Nephron (organoid): Measurements from ENCODE around the gene ADGRD1.

Experiments used
- H3K27ac Mint-ChIP-seq, 3 experiments: 2 replicates each; pipeline ENCODE4 v1.8.0; 2020; ENCODE audit warnings: mixed read lengths in 3 of 3, mild to moderate bottlenecking in 2 of 3, moderate library complexity in 1 of 3
- H3K27me3 Mint-ChIP-seq: 2 replicates; pipeline ENCODE4 v1.8.0; 2021; ENCODE audit warnings: low read depth, mild to moderate bottlenecking, moderate library complexity, mixed read lengths
- H3K36me3 Mint-ChIP-seq: 2 replicates; pipeline ENCODE4 v1.8.0; 2020; ENCODE audit warnings: low read depth, mixed read lengths
- H3K4me1 Mint-ChIP-seq: 2 replicates; pipeline ENCODE4 v1.8.0; 2020; ENCODE audit warnings: mixed read lengths
- H3K4me3 Mint-ChIP-seq, 3 experiments: 2 replicates each; pipeline ENCODE4 v1.8.0; 2020; ENCODE audit warnings: mild to moderate bottlenecking in 3 of 3, mixed read lengths in 3 of 3, moderate library complexity in 2 of 3
- H3K9me3 Mint-ChIP-seq: 2 replicates; pipeline ENCODE4 v1.8.0; 2020; ENCODE audit warnings: mixed read lengths
- TF ChIP-seq, protein P1 (sequence below), 3 experiments: fragments of 200-600 bp; sonication (generic); IDR thresholded peaks; one replicate each; pipeline ENCODE4 v1.5.0; 2021; ENCODE audit warnings: antibody characterized with exemption in 3 of 3; ENCODE audit not compliant: unreplicated experiment in 3 of 3

Gene ADGRD1

DNA sequence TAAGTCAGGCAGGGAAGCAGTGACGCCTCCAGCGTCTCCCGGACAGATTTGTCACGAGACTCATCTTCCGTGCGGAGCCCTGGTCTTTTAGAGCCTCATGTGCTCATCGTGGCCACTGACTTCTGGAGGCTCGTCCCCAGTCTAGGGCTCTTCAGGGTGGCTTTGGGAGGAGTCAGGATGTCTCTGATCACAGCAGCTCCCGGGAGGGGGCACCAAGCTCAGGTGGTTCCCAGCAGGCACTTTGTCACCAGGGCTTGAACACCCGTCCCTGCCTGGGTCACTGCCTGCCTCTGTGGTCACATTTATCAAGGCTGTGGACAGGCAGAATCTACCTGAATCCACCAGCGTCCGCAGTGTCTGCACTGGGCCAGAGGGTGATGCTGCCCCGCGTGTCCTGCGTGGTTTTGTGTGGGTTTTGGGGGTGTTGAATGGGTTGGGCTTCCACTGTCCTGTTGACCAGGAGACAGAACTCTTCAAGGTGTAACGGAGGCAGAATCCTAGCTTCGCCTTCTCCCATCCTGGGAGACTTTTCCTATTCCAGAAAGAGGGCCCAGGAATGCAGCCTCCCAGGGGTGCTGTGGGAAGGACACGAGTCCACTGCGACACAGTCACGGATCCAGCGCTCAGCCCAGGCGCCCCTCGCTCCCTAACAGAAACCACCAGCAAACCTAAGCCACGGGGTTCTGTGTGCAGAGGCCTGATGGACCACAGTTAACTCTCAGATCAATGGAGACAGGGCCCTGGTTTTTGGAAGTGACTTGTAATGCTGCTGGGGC lies 132.3 kb downstream of the ADGRD1 start:
- H3K9me3 Mint-ChIP-seq = peaks cover 5% of the 10 kb centered on the region
- peaks cover 5% of the 10 kb centered on the region for H3K36me3 Mint-ChIP-seq
- H3K27ac Mint-ChIP-seq = no peak overlapping the region
- peaks cover 17% of the 10 kb centered on the region for H3K27me3 Mint-ChIP-seq
- H3K4me1 Mint-ChIP-seq = peaks cover 25% of the 10 kb centered on the region
- H3K4me3 Mint-ChIP-seq = no peak overlapping the region
- TF ChIP-seq, protein P1, sequence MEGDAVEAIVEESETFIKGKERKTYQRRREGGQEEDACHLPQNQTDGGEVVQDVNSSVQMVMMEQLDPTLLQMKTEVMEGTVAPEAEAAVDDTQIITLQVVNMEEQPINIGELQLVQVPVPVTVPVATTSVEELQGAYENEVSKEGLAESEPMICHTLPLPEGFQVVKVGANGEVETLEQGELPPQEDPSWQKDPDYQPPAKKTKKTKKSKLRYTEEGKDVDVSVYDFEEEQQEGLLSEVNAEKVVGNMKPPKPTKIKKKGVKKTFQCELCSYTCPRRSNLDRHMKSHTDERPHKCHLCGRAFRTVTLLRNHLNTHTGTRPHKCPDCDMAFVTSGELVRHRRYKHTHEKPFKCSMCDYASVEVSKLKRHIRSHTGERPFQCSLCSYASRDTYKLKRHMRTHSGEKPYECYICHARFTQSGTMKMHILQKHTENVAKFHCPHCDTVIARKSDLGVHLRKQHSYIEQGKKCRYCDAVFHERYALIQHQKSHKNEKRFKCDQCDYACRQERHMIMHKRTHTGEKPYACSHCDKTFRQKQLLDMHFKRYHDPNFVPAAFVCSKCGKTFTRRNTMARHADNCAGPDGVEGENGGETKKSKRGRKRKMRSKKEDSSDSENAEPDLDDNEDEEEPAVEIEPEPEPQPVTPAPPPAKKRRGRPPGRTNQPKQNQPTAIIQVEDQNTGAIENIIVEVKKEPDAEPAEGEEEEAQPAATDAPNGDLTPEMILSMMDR (IDR thresholded peaks at IDR 0.05; ENCODE audit: unreplicated experiment in 3 of 3) = no peak

DNA sequence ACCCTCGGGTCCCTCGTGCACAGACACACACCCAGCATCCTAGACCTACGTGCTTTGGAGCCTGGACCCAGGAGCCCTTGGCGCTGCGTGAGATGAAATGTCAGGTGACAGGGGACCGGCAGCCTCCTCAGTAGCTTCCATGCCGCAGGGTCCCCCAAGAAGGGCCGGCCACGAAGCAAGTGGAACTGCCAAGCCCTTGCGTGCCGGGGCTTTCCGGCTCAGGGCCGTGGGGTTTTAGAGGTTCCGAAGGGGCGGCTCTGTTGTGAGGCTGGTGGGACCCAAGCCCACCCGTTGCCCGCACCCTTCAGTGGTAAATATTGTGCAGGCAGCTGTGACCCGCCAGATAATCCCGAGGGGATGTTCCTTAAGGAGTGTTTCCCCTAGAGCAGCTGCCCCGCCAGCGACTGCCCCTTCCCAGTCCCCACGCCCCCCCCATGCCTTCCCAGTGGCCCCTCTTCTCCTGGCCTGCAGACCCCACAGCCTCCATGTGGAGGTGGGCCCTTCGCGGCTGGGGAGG lies 133.7 kb downstream of the ADGRD1 start:
- peaks cover 20% of the 10 kb centered on the region for H3K27me3 Mint-ChIP-seq

DNA sequence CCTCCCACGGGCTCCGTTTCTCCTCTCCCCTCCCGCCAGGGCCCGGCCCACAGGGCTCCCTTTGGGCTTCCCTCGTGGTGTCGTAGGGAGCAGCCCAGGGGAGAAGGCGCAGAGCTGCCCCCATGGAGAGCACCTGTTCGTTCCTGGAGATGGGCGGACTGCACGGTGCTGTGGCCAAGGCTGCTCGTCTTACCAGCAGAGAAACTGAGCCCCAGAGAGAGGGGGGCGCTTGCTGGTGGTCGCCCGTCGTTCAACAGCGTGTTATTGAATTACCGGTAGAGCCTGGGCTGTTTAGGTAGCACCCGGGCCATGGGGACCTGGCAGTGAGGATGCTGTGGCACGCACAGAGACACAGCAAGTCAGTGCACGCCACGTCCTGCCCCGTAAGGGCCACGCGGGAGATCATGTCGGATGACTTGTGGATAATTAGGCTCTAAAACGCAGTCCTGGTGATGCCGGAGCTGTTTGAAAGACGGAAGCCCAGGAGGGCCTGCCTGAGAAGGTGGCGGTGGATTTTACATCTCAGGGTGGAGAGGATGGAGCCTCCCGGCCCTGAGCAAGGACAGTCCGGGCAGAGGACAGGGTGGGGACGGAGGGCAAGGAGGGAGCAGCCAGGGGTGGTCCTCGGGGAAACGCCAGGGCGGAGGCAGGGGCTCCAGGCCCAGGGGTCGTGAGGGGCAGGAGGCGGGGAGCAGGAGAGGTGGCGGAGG lies 134.4 kb downstream of the ADGRD1 start:
- TF ChIP-seq, protein P1 (IDR thresholded peaks at IDR 0.05; ENCODE audit: unreplicated experiment in 3 of 3) = no peak
- no peak overlapping the region for H3K4me3 Mint-ChIP-seq
- peak overlapping the region in 1 of 3 experiments; percentile 47 for H3K27ac Mint-ChIP-seq
- no peaks in the 10 kb centered on the region for H3K36me3 Mint-ChIP-seq
- peaks cover 20% of the 10 kb centered on the region for H3K4me1 Mint-ChIP-seq
- H3K9me3 Mint-ChIP-seq = no peaks in the 10 kb centered on the region
- peaks cover 20% of the 10 kb centered on the region for H3K27me3 Mint-ChIP-seq

More for the DNA sequence above, 133.7 kb downstream of the ADGRD1 start:
- Mint-ChIP-seq H3K4me1 (peaks cover 26% of the 10 kb centered on the region), H3K4me3 (no peak overlapping the region), H3K9me3 (no peaks in the 10 kb centered on the region), H3K36me3 (no peaks in the 10 kb centered on the region), H3K27ac (no peak overlapping the region)
- TF ChIP-seq, protein P1 (IDR thresholded peaks at IDR 0.05; ENCODE audit: unreplicated experiment in 3 of 3) = no peak

DNA sequence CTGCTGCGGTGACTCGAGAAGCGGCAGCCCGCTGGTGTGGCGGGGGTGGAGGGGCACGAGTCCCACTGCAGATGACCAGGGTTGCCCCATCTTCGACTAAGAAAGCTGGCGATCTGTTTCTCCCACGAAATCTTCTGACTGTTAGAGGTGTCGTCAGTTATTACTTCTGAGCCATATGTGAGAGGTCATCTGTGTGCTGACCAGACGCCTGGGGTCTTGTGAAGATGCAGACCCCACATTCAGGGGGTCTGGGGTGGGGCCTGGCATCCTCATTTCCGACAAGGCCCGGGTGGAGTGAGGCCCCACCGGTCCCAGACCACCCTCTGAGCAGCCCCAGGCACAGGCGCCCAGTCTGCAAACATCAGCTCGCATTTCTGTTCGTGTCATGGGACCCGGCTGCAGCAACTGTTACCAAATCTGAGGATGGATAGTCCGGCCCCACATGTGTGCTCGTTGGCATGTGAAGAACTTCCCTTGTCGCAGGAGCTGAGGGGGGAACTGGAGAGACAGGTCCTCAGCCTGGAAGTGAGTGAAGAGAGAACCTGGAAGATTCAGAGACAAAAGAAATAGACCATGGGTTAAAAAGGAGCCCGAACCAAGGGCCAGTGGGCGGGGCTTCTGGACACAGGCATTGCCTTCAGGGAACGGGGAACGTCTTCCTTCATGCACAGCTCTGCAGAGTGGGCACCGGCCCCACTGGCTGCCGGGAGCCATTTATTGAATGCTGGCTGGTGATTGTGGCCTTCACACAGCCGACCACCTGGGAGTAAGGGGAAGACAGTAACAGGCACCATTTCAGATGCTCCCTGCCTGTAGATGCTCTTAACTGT lies 135.2 kb downstream of the ADGRD1 start:
- H3K4me3 Mint-ChIP-seq = no peak overlapping the region
- TF ChIP-seq, protein P1 (IDR thresholded peaks at IDR 0.05; ENCODE audit: unreplicated experiment in 3 of 3) = no peak
- peak overlapping the region in 1 of 3 experiments; percentile 38 for H3K27ac Mint-ChIP-seq
- H3K27me3 Mint-ChIP-seq = peaks cover 18% of the 10 kb centered on the region
- H3K4me1 Mint-ChIP-seq = peaks cover 17% of the 10 kb centered on the region
- H3K9me3 Mint-ChIP-seq = no peaks in the 10 kb centered on the region
- no peaks in the 10 kb centered on the region for H3K36me3 Mint-ChIP-seq

DNA sequence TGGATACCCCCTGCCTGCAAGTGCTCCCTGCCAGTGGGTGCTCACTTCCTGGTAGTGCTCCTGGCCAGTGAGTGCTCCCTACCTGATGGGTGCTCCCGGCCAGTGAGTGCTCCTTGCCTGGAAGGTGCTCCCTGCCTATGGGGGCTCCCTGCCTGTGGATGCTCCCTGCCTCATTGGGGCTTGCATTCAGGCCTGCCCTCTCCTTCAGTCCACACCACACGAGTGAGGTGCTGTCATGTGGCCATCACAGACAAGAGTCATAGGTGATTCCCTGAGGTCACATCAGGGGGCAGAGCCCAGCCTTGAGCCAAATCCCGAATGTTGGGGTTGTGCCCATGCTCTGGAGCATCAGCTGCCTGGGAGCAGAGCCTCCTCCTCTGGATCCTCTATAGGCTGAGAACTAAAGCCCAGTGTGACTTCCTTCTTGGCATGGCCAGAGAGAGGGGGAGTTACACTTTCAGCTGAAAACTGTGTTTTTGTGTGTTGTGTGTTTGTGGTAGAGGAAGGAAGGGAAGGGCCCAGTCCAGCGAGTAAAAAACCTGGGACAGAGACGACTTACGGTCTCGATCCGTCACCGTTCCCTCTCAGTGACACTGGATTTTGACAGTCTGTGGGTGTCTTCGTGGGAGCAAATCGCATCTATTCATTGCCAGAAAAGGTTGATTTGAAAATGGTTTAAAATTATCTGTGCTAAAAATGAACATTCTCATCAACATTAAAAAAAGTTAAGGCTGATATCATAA lies 136.0 kb downstream of the ADGRD1 start:
- Mint-ChIP-seq H3K36me3 (no peaks in the 10 kb centered on the region), H3K9me3 (no peaks in the 10 kb centered on the region), H3K27ac (peak overlapping the region in 1 of 3 experiments; percentile 38), H3K4me1 (peaks cover 16% of the 10 kb centered on the region), H3K4me3 (no peak overlapping the region), H3K27me3 (peaks cover 15% of the 10 kb centered on the region)
- TF ChIP-seq, protein P1 (IDR thresholded peaks at IDR 0.05; ENCODE audit: unreplicated experiment in 3 of 3) = no peak
